ENCODE results near the gene SOCS2. TPM values are rescaled to one million over a fixed set of nuclear protein-coding genes. Genes with fewer than 3 reads are reported as not detected.

Gene SOCS2
- total RNA-seq, 2 experiments from 2014 or later, result not detected

DNA sequence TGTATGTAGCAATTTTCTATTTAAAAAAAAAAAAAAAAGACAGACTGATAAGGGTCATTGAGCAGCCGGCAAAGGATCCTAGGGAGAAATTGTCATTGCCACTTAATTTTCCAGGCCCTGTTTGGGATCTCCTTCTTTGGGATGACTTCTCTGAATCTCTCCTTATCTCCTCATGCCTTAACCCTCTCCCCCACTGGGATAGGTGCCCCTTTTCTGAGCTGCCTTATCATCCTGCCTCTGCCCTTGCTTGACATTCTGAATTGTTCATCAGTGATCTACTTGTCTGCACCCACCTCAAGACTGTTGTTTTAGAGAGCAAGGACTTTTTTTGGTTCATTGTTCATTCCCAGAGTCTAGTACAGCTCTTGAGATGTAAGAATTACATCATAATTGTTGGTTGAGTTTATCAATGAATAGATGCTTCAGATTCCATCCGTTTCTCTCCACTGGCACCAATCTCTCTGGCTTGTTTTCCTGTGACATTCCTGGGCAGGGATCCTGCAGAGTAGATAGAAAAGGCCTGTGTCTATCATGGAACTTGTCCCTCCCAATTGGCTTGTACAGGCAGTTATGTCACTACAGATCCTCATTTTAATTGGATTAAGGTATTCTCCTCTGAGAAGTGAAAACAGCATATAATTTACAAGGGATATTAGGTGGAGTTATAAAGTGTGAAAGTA lies 42.6 kb downstream of the SOCS2 start:
- H3K4me2 ChIP-seq (ENCODE audit: low read length), result no peak overlapping the region
- no peaks in the 10 kb centered on the region for H4K20me1 ChIP-seq (ENCODE audit: insufficient read depth, low read length)
- no TSS peak for BruUV-seq (replicated peaks)
- H3K4me1 ChIP-seq (ENCODE audit: insufficient read depth, low read length, poor library complexity, severe bottlenecking), result no peaks in the 10 kb centered on the region
- no peak for DNase-seq (ENCODE audit: low spot score)
- ChIA-PET POLR2A (no interaction called here), CTCF (ENCODE audit: unreplicated experiment) (no interaction called here)
- H3K9me2 ChIP-seq (ENCODE audit: insufficient read depth, low read length), result no peaks in the 10 kb centered on the region
- H3K79me2 ChIP-seq (ENCODE audit: insufficient read depth, low read depth, low read length), result no peaks in the 10 kb centered on the region
- no peak overlapping the region for H2AFZ ChIP-seq (ENCODE audit: low read length)
- H3K27ac ChIP-seq (ENCODE audit: low read depth, low read length, poor library complexity, severe bottlenecking), result no peak overlapping the region
- no peaks in the 10 kb centered on the region for H3K36me3 ChIP-seq (ENCODE audit: insufficient read depth, low read length)
- no peak overlapping the region for H3K4me3 ChIP-seq (ENCODE audit: low read depth, low read length, poor library complexity, severe bottlenecking)
- intact Hi-C loops (cut with micrococcal nuclease; ENCODE audit: unreplicated experiment), result no loop called here
- no peaks in the 10 kb centered on the region for H3K9me3 ChIP-seq (ENCODE audit: low read length)
- TF ChIP-seq EZH2phosphoT487 (IDR thresholded peaks at IDR 0.05; ENCODE audit: borderline replicate concordance, low read depth, low read length) (no peak), CTCF (conservative IDR thresholded peaks at IDR 0.05; ENCODE audit: low read length) (no peak)

GRCh38 chr12:93616584-93617101 lies 44.2 kb downstream of the SOCS2 start:
- no peaks in the 10 kb centered on the region for H4K20me1 ChIP-seq (ENCODE audit: insufficient read depth, low read length)
- H3K79me2 ChIP-seq (ENCODE audit: insufficient read depth, low read depth, low read length), result no peaks in the 10 kb centered on the region
- no peaks in the 10 kb centered on the region for H3K36me3 ChIP-seq (ENCODE audit: insufficient read depth, low read length)
- no TSS peak for BruUV-seq (replicated peaks)
- no peaks in the 10 kb centered on the region for H3K9me3 ChIP-seq (ENCODE audit: low read length)
- intact Hi-C loops (cut with micrococcal nuclease; ENCODE audit: unreplicated experiment), result no loop called here
- TF ChIP-seq CTCF (conservative IDR thresholded peaks at IDR 0.05; ENCODE audit: low read length) (no peak), EZH2phosphoT487 (IDR thresholded peaks at IDR 0.05; ENCODE audit: borderline replicate concordance, low read depth, low read length) (no peak)
- POLR2A ChIA-PET, result no interaction called here
- CTCF ChIA-PET (ENCODE audit: unreplicated experiment), result no interaction called here
- H2AFZ ChIP-seq (ENCODE audit: low read length), result no peak overlapping the region
- no peak overlapping the region for H3K27ac ChIP-seq (ENCODE audit: low read depth, low read length, poor library complexity, severe bottlenecking)
- no peak overlapping the region for H3K4me2 ChIP-seq (ENCODE audit: low read length)
- H3K9me2 ChIP-seq (ENCODE audit: insufficient read depth, low read length), result no peaks in the 10 kb centered on the region
- no peaks in the 10 kb centered on the region for H3K4me1 ChIP-seq (ENCODE audit: insufficient read depth, low read length, poor library complexity, severe bottlenecking)
- DNase-seq (ENCODE audit: low spot score), result no peak
- no peak overlapping the region for H3K4me3 ChIP-seq (ENCODE audit: low read depth, low read length, poor library complexity, severe bottlenecking)

- CTCF ChIA-PET (ENCODE audit: unreplicated experiment), result no interaction called here
- no peak overlapping the region for H3K4me3 ChIP-seq (ENCODE audit: low read depth, low read length, poor library complexity, severe bottlenecking)
- H3K9me2 ChIP-seq (ENCODE audit: insufficient read depth, low read length), result no peaks in the 10 kb centered on the region
- H3K9me3 ChIP-seq (ENCODE audit: low read length), result 0 out of 2 replicates have a peak, but pooled peaks cover 5% of the 10 kb centered on the region
- no peak overlapping the region for H2AFZ ChIP-seq (ENCODE audit: low read length)
- H3K79me2 ChIP-seq (ENCODE audit: insufficient read depth, low read depth, low read length), result no peaks in the 10 kb centered on the region
- no peak for DNase-seq (ENCODE audit: low spot score)
- no peaks in the 10 kb centered on the region for H4K20me1 ChIP-seq (ENCODE audit: insufficient read depth, low read length)
- POLR2A ChIA-PET, result interaction anchor here (0.6 to 1.3 kb wide), 3 partner anchors 9 to 205 kb away, joined by 3 read pairs; no protein-coding TSS in a partner anchor
- no peaks in the 10 kb centered on the region for H3K36me3 ChIP-seq (ENCODE audit: insufficient read depth, low read length)
- no TSS peak for BruUV-seq (replicated peaks)
- intact Hi-C loops (cut with micrococcal nuclease; ENCODE audit: unreplicated experiment), result no loop called here
- no peaks in the 10 kb centered on the region for H3K4me1 ChIP-seq (ENCODE audit: insufficient read depth, low read length, poor library complexity, severe bottlenecking)
- H3K4me2 ChIP-seq (ENCODE audit: low read length), result no peak overlapping the region
- TF ChIP-seq EZH2phosphoT487 (IDR thresholded peaks at IDR 0.05; ENCODE audit: borderline replicate concordance, low read depth, low read length), result no peak
- no peak overlapping the region for H3K27ac ChIP-seq (ENCODE audit: low read depth, low read length, poor library complexity, severe bottlenecking)
These were observed 46.5 kb downstream of the SOCS2 start for GRCh38 chr12:93618891-93619410.
